Natural killer cell treated with Interleukin-12 subunit alpha and Interleukin-12 subunit beta and Interleukin-15 and Interleukin-18, amount 100 ng/mL, for 72 hours (primary cell): Measurements from ENCODE around the gene FDX1. TPM values are rescaled to one million over a fixed set of nuclear protein-coding genes. Genes with fewer than 3 reads are reported as not detected.
A peak's percentile ranks its signal among the peaks of the same experiment; 100 is the strongest.

ENCODE experiments used
- ATAC-seq, 2 donors: fragments of 150-1000 bp; cut with Tn5 transposase in 1 of 2; sonication (Bioruptor Pico), chemical (Tn5 transposase) in 1 of 2; 2 replicates each; pipeline ENCODE4 v1.10.0; 2021
- DNase-seq: peaks from one replicate; pipeline ENCODE4 v3.0.0; 2022; ENCODE audit warnings: low spot score
- H3K27ac Mint-ChIP-seq, 2 donors: 1 replicate in 1 of 2; 2 replicates in 1 of 2; pipeline ENCODE4 v1.8.0; 2022; ENCODE audit warnings: mixed read lengths in 2 of 2, mild to moderate bottlenecking in 1 of 2, moderate library complexity in 1 of 2
- H3K27me3 Mint-ChIP-seq, 2 donors: 1 replicate in 1 of 2; 2 replicates in 1 of 2; pipeline ENCODE4 v1.8.0; 2022; ENCODE audit warnings: mixed read lengths in 2 of 2
- H3K36me3 Mint-ChIP-seq: one replicate; pipeline ENCODE4 v1.8.0; 2022; ENCODE audit warnings: mixed read lengths
- H3K4me1 Mint-ChIP-seq, 2 donors: 1 replicate in 1 of 2; 2 replicates in 1 of 2; pipeline ENCODE4 v1.8.0; 2022; ENCODE audit warnings: low read depth in 2 of 2, mixed read lengths in 2 of 2, mild to moderate bottlenecking in 1 of 2
- H3K4me3 Mint-ChIP-seq: one replicate; pipeline ENCODE4 v1.8.0; 2022; ENCODE audit warnings: mixed read lengths
- H3K9me3 Mint-ChIP-seq: 2 replicates; pipeline ENCODE4 v1.8.0; 2022; ENCODE audit warnings: mixed read lengths
- total RNA-seq, 2 donors: library from RNA; stranded (reverse); gene quantifications; one replicate each; pipeline ENCODE4 v1.2.3, GENCODE V29; 2022

The FDX1 gene
- total RNA-seq, 2 donors from 2014 or later: 11.1 to 15.1 TPM

DNA sequence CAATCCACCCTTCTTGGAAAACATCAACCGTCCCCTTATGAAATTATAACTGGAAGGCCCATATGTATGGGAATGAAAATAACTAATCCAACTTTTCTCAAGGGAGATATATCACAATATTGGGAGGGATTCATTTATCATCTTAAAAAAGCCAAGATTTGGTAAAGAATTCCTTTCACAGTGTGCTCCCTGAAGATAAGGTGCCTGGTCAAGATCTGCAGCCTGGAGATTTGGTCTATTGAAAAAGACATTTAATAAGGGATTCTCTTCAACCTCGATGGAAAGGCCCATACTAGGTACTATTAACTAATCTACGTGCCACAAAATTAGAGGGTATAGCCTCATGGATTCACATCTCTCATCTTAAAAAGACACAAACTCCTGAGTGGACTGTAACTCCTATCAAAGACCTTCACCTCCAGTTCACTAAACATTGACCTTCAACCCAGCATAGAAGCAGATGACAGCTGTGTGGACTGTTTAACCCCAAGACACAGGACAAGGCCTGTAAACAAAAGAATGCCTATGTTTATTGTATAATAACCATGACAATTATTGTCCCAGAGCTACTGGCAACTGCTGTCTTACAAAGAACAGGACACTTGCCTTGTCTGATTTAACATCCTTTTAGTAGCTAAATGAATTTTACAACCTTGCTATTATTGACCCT lies 4.8 kb upstream of the FDX1 start:
- Mint-ChIP-seq H3K4me3 (no peak overlapping the region), H3K36me3 (peaks cover 5% of the 10 kb centered on the region), H3K9me3 (peaks cover 3% of the 10 kb centered on the region), H3K27me3 (no peaks in the 10 kb centered on the region), H3K4me1 (peaks cover 0 to 6% of the 10 kb centered on the region in 2 donors), H3K27ac (no peak overlapping the region)
- DNase-seq (no peak), ATAC-seq (no peak)

DNA sequence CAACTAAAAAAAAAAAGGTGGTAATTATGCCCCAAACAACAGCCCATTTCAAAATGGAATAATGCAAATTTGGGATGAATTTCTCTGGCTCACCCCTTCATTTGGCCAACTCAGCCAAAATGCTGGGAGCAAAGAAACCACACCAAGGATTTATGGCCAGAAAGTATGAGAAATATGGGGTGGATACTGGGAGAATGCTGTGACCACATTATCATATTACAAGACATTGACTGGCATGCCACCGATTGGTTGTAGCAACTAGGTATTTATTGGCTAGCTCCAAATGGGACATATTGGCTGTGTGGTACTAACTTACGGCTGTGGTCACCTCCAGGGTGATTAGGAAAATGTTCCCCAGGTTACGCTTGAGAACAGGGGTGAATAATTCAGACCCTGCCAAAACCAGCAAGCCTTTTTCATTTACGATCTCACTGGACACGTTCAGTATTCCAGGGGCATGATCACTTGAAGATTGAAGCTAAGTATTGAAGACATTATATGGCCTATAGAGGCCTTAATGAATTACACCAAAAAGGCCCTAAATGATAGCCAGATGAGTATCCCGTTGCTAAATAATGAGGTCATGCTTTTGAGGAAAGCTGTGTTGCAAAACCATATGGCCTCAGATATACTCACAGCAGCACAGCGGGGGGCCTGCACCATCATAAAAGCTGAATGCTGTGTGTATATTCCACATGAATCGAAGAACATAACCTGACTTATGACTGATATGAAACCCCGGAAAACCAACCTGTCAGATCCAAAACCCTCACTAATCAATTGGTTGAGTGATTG lies 3.8 kb upstream of the FDX1 start:
- Mint-ChIP-seq H3K4me3 (no peak overlapping the region), H3K27me3 (no peaks in the 10 kb centered on the region), H3K4me1 (peaks cover 5 to 12% of the 10 kb centered on the region in 2 donors), H3K9me3 (peaks cover 3% of the 10 kb centered on the region), H3K36me3 (peaks cover 9% of the 10 kb centered on the region), H3K27ac (no peak overlapping the region)
- DNase-seq (no peak), ATAC-seq (no peak)

- ATAC-seq (no peak), DNase-seq (no peak)
- no peaks in the 10 kb centered on the region for H3K9me3 Mint-ChIP-seq
- H3K36me3 Mint-ChIP-seq: peaks cover 4% of the 10 kb centered on the region
- no peak overlapping the region for H3K27ac Mint-ChIP-seq
- no peaks in the 10 kb centered on the region for H3K27me3 Mint-ChIP-seq
- H3K4me1 Mint-ChIP-seq: peaks cover 19 to 30% of the 10 kb centered on the region in 2 donors
- H3K4me3 Mint-ChIP-seq: no peak overlapping the region
These were observed 1.7 kb upstream of the FDX1 start for GRCh38 chr11:110428040-110428439.

- Mint-ChIP-seq H3K27me3 (no peaks in the 10 kb centered on the region), H3K9me3 (no peaks in the 10 kb centered on the region), H3K36me3 (peaks cover 4% of the 10 kb centered on the region), H3K4me1 (peaks cover 22 to 41% of the 10 kb centered on the region in 2 donors), H3K27ac (peak overlapping the region in 1 of 2 donors; percentile 70), H3K4me3 (peak overlapping the region; percentile 71)
- no peak for ATAC-seq
- DNase-seq: no peak
These were observed 605 bp upstream of the FDX1 start for GRCh38 chr11:110428956-110429730.

DNA sequence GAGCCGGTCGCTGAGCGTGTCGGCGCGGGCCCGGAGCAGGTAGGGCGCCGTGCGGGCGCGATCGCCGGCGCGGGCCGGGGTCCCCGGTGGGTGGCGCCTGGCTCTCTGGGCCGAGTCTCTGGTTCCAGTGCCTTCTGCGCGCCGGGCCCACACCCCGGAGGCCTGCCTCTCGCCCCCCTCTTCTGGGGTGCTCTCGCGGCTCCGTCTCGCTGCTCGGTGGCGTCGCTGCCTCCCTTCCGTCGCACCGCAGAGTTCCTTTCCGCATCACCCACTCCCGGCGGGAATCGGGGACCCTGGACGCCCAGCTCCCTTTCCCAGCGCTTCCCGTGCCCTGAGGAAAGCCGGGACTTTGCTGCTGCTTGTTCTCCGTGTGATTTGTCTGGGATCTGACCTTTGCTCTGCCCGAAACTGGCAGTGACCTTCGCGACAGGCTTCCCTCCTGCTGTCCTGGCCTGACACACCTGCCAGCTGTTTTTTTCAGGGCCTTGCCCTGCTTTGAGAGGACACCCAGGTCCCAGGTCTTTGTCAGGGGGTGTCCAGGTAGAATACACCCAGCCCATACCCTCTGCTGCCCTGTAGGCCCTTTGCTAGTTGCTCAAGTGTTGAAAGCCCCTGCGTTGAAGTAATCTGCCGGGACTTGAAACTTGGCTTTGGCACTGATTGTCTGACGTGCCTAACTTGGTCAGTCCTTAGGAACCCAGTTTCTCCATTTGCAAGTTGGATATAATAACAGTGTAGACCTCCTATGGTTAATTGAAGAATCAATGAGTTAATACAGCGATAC lies 711 bp downstream of the FDX1 start:
- DNase-seq: peak; percentile 61
- Mint-ChIP-seq H3K27me3 (no peaks in the 10 kb centered on the region), H3K27ac (peak overlapping the region; percentile 93 to 98), H3K9me3 (no peaks in the 10 kb centered on the region), H3K36me3 (peaks cover 4% of the 10 kb centered on the region), H3K4me3 (peak overlapping the region; percentile 100), H3K4me1 (peaks cover 22 to 41% of the 10 kb centered on the region in 2 donors)
- peak; percentile 56 to 60 for ATAC-seq

- DNase-seq (no peak), ATAC-seq (no peak)
- Mint-ChIP-seq H3K27ac (peak overlapping the region; percentile 93 to 98), H3K27me3 (no peaks in the 10 kb centered on the region), H3K9me3 (no peaks in the 10 kb centered on the region), H3K4me1 (peaks cover 22 to 41% of the 10 kb centered on the region in 2 donors), H3K36me3 (peaks cover 4% of the 10 kb centered on the region), H3K4me3 (peak overlapping the region; percentile 100)
These were observed 1.4 kb downstream of the FDX1 start for GRCh38 chr11:110431051-110431672.

DNA sequence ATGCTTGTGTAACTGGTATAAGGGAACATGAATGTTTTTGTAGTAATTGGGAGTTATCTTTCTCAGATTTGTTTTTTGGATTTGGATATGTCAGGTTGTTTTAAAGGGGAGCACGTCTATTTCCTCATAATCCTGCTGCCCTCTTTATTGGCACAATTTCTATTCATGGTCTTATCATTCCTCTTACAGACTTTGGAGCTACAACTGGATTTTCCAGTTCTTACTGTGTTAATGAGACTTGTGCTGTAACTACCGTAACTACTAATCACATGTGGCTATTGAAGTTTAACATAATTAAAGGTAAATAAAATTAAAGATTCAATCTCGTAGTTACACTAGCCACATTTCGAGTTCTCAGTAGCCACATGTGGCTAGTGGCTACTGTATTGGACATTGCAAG lies 1.9 kb downstream of the FDX1 start:
- Mint-ChIP-seq H3K27ac (peak overlapping the region; percentile 93 to 98), H3K36me3 (peaks cover 4% of the 10 kb centered on the region), H3K4me3 (peak overlapping the region; percentile 100), H3K4me1 (peaks cover 22 to 41% of the 10 kb centered on the region in 2 donors), H3K9me3 (no peaks in the 10 kb centered on the region), H3K27me3 (no peaks in the 10 kb centered on the region)
- ATAC-seq: no peak
- no peak for DNase-seq

DNA sequence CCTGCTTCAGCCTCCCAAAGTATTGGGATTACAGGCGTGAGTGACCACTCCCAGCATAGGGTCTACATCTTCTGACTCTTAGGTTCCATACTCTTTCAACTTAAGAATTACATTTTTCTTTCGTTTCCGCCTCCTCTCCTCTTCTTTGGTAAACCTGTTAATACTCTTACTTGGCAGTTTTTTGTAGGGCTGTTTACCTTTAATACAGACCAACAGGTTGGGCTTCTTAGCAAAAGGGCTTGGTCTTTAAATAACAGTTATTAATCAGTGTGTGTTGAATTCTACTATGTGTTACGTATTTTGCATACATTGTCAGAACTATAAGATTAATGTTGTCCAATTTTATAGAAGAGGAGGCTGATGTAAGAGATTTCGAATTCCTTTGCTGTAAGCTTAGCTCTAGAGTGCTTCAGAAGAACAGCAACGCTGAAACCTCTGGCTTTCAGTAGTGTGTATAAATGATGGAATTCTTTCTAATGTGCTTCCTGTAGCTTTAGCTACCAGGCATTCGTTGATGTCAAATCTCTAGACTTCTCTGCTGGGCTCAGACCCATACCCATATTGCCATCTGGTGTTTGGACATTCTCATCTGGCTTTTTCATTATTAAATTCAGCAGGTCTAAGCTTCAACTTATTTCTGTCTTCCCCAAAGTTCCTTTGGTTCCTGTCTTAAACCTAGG lies 3.1 kb downstream of the FDX1 start:
- H3K27ac Mint-ChIP-seq: no peak overlapping the region
- peaks cover 25 to 47% of the 10 kb centered on the region in 2 donors for H3K4me1 Mint-ChIP-seq
- no peak for ATAC-seq
- H3K4me3 Mint-ChIP-seq: peak overlapping the region; percentile 26
- no peaks in the 10 kb centered on the region for H3K9me3 Mint-ChIP-seq
- H3K27me3 Mint-ChIP-seq: no peaks in the 10 kb centered on the region
- peaks cover 11% of the 10 kb centered on the region for H3K36me3 Mint-ChIP-seq
- no peak for DNase-seq

GRCh38 chr11:110433393-110434333 lies 3.9 kb downstream of the FDX1 start:
- Mint-ChIP-seq H3K27ac (no peak overlapping the region), H3K4me3 (peak overlapping the region; percentile 2), H3K9me3 (no peaks in the 10 kb centered on the region), H3K36me3 (peaks cover 14% of the 10 kb centered on the region), H3K4me1 (peaks cover 25 to 50% of the 10 kb centered on the region in 2 donors), H3K27me3 (no peaks in the 10 kb centered on the region)
- ATAC-seq (no peak), DNase-seq (no peak)

DNA sequence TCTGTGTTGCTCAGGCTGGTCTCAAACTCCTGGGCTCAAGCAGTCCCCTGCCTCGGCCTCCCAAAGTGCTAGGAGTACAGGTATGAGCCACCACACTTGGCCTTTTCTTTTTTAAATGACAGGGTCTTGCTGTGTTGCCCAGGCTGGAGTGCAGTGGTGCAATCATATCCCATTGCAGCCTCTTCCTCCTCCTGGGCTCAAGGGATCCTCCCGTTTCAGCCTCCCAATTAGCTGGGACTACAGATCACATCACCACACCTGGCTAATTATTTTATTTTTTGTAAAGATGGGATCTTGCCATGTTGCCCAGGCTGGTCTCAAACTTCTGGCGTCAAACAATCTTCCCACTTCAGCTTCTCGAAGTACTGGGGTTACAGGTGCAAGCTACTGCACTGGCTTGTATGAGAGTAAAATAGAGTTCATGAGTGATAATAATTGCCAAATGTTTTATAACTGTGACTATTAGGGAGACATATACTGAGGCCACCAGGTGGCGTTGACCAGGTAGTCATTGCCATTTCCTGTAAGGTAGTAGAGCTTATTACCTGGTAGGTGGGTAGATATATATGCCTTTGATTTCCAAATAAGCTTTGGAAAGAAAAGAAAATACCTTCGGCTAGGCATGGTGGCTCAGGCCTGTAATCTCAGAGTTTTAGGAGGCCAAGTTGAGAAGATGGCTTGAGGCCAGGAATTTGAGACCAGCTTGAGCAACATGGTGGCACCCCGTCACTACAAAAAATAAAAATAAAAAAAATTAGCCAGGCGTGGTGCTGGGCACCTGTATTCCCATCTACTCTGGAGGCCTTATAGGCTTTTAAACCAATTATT lies 5.4 kb downstream of the FDX1 start:
- no peaks in the 10 kb centered on the region for H3K27me3 Mint-ChIP-seq
- H3K4me3 Mint-ChIP-seq: no peak overlapping the region
- no peak for DNase-seq
- H3K27ac Mint-ChIP-seq: no peak overlapping the region
- H3K4me1 Mint-ChIP-seq: peaks cover 25 to 52% of the 10 kb centered on the region in 2 donors
- H3K36me3 Mint-ChIP-seq: peaks cover 22% of the 10 kb centered on the region
- no peak for ATAC-seq
- H3K9me3 Mint-ChIP-seq: no peaks in the 10 kb centered on the region
